ENCODE data around the gene HSBP1L1. TPM values are rescaled to one million over a fixed set of nuclear protein-coding genes. Genes with fewer than 3 reads are reported as not detected.

HSBP1L1 gene
- polyA plus RNA-seq, 4 donors, result 11.9 to 65.2 (median 38.6) TPM

GRCh38 chr18:79975985-79976680, 11.7 kb downstream of the HSBP1L1 start:
- Histone ChIP-seq H3K4me1 (ENCODE audit: control insufficient read depth in 3 of 3, insufficient read depth in 2 of 3, low read depth in 1 of 3, low read length in 2 of 3) (no peaks in the 10 kb centered on the region), H3K36me3 (ENCODE audit: control insufficient read depth in 3 of 3, insufficient read depth in 2 of 3, low read depth in 1 of 3, low read length in 3 of 3) (peaks cover 0 to 56% (median 3%) of the 10 kb centered on the region in 3 donors), H3K4me3 (ENCODE audit: low read depth in 1 of 3, low read length in 3 of 3) (no peak overlapping the region), H3K9me3 (ENCODE audit: control insufficient read depth in 2 of 2, insufficient read depth in 1 of 2, low read depth in 1 of 2, low read length in 1 of 2) (no peaks in the 10 kb centered on the region), H3K27me3 (ENCODE audit: control insufficient read depth in 3 of 3, insufficient read depth in 3 of 3, low read length in 3 of 3) (no peaks in the 10 kb centered on the region), H3K27ac (ENCODE audit: low read depth in 1 of 3, low read length in 2 of 3) (no peak overlapping the region)
- DNase-seq, result peak in 1 of 2 donors; percentile 15
- 56 to 82% (median 63%) methylated on average over 14 of the region's 14 CpGs for WGBS, 3 donors
- no peak for FAIRE-seq

GRCh38 chr18:79979843-79980242, 15.4 kb downstream of the HSBP1L1 start:
- Histone ChIP-seq H3K9me3 (ENCODE audit: control insufficient read depth in 2 of 2, insufficient read depth in 1 of 2, low read depth in 1 of 2, low read length in 1 of 2) (no peaks in the 10 kb centered on the region), H3K27ac (ENCODE audit: low read depth in 1 of 3, low read length in 2 of 3) (no peak overlapping the region), H3K4me1 (ENCODE audit: control insufficient read depth in 3 of 3, insufficient read depth in 2 of 3, low read depth in 1 of 3, low read length in 2 of 3) (peaks cover 0 to 4% (median 0%) of the 10 kb centered on the region in 3 donors), H3K36me3 (ENCODE audit: control insufficient read depth in 3 of 3, insufficient read depth in 2 of 3, low read depth in 1 of 3, low read length in 3 of 3) (peaks cover 3 to 50% (median 3%) of the 10 kb centered on the region in 3 donors), H3K27me3 (ENCODE audit: control insufficient read depth in 3 of 3, insufficient read depth in 3 of 3, low read length in 3 of 3) (no peaks in the 10 kb centered on the region), H3K4me3 (ENCODE audit: low read depth in 1 of 3, low read length in 3 of 3) (no peak overlapping the region)
- DNase-seq (no peak), FAIRE-seq (no peak)
- 93 to 95% (median 94%) methylated on average over 5 of the region's 5 CpGs for WGBS, 3 donors

- FAIRE-seq, result no peak
Measured at GRCh38 chr18:79980585-79980984, 16.1 kb downstream of the HSBP1L1 start.

GRCh38 chr18:79982736-79983135, 18.3 kb downstream of the HSBP1L1 start:
- H3K27me3 ChIP-seq (ENCODE audit: control insufficient read depth in 3 of 3, insufficient read depth in 3 of 3, low read length in 3 of 3), result no peaks in the 10 kb centered on the region
- no peak overlapping the region for H3K4me3 ChIP-seq (ENCODE audit: low read depth in 1 of 3, low read length in 3 of 3)
- H3K4me1 ChIP-seq (ENCODE audit: control insufficient read depth in 3 of 3, insufficient read depth in 2 of 3, low read depth in 1 of 3, low read length in 2 of 3), result peaks cover 0 to 11% (median 0%) of the 10 kb centered on the region in 3 donors
- peaks cover 3 to 38% (median 4%) of the 10 kb centered on the region in 3 donors for H3K36me3 ChIP-seq (ENCODE audit: control insufficient read depth in 3 of 3, insufficient read depth in 2 of 3, low read depth in 1 of 3, low read length in 3 of 3)
- H3K27ac ChIP-seq (ENCODE audit: low read depth in 1 of 3, low read length in 2 of 3), result no peak overlapping the region
- no peak for DNase-seq
- H3K9me3 ChIP-seq (ENCODE audit: control insufficient read depth in 2 of 2, insufficient read depth in 1 of 2, low read depth in 1 of 2, low read length in 1 of 2), result no peaks in the 10 kb centered on the region
- 79 to 86% (median 84%) methylated on average over 6 of the region's 6 CpGs for whole genome bisulfite sequencing, 3 donors
- no peak for FAIRE-seq

More at GRCh38 chr18:79980585-79980984, 16.1 kb downstream of the HSBP1L1 start:
- no peak for DNase-seq
- Histone ChIP-seq H3K4me3 (ENCODE audit: low read depth in 1 of 3, low read length in 3 of 3) (no peak overlapping the region), H3K9me3 (ENCODE audit: control insufficient read depth in 2 of 2, insufficient read depth in 1 of 2, low read depth in 1 of 2, low read length in 1 of 2) (no peaks in the 10 kb centered on the region), H3K36me3 (ENCODE audit: control insufficient read depth in 3 of 3, insufficient read depth in 2 of 3, low read depth in 1 of 3, low read length in 3 of 3) (peaks cover 3 to 45% (median 4%) of the 10 kb centered on the region in 3 donors), H3K4me1 (ENCODE audit: control insufficient read depth in 3 of 3, insufficient read depth in 2 of 3, low read depth in 1 of 3, low read length in 2 of 3) (peaks cover 0 to 4% (median 0%) of the 10 kb centered on the region in 3 donors), H3K27ac (ENCODE audit: low read depth in 1 of 3, low read length in 2 of 3) (no peak overlapping the region), H3K27me3 (ENCODE audit: control insufficient read depth in 3 of 3, insufficient read depth in 3 of 3, low read length in 3 of 3) (no peaks in the 10 kb centered on the region)
- 85 to 90% (median 86%) methylated on average over 13 of the region's 13 CpGs for WGBS, 3 donors

- DNase-seq (no peak), FAIRE-seq (no peak)
- Histone ChIP-seq H3K27ac (ENCODE audit: low read depth in 1 of 3, low read length in 2 of 3) (no peak overlapping the region), H3K4me3 (ENCODE audit: low read depth in 1 of 3, low read length in 3 of 3) (no peak overlapping the region), H3K36me3 (ENCODE audit: control insufficient read depth in 3 of 3, insufficient read depth in 2 of 3, low read depth in 1 of 3, low read length in 3 of 3) (peaks cover 3 to 36% (median 4%) of the 10 kb centered on the region in 3 donors), H3K9me3 (ENCODE audit: control insufficient read depth in 2 of 2, insufficient read depth in 1 of 2, low read depth in 1 of 2, low read length in 1 of 2) (no peaks in the 10 kb centered on the region), H3K4me1 (ENCODE audit: control insufficient read depth in 3 of 3, insufficient read depth in 2 of 3, low read depth in 1 of 3, low read length in 2 of 3) (peaks cover 0 to 11% (median 0%) of the 10 kb centered on the region in 3 donors), H3K27me3 (ENCODE audit: control insufficient read depth in 3 of 3, insufficient read depth in 3 of 3, low read length in 3 of 3) (no peaks in the 10 kb centered on the region)
- 92 to 95% (median 94%) methylated on average over 4 of the region's 4 CpGs for WGBS, 3 donors
Measured at GRCh38 chr18:79983253-79983652, 18.8 kb downstream of the HSBP1L1 start.

- Histone ChIP-seq H3K4me1 (ENCODE audit: control insufficient read depth in 3 of 3, insufficient read depth in 2 of 3, low read depth in 1 of 3, low read length in 2 of 3) (peaks cover 0 to 11% (median 0%) of the 10 kb centered on the region in 3 donors), H3K4me3 (ENCODE audit: low read depth in 1 of 3, low read length in 3 of 3) (no peak overlapping the region), H3K27ac (ENCODE audit: low read depth in 1 of 3, low read length in 2 of 3) (no peak overlapping the region), H3K36me3 (ENCODE audit: control insufficient read depth in 3 of 3, insufficient read depth in 2 of 3, low read depth in 1 of 3, low read length in 3 of 3) (peaks cover 3 to 35% (median 4%) of the 10 kb centered on the region in 3 donors), H3K27me3 (ENCODE audit: control insufficient read depth in 3 of 3, insufficient read depth in 3 of 3, low read length in 3 of 3) (no peaks in the 10 kb centered on the region), H3K9me3 (ENCODE audit: control insufficient read depth in 2 of 2, insufficient read depth in 1 of 2, low read depth in 1 of 2, low read length in 1 of 2) (no peaks in the 10 kb centered on the region)
- DNase-seq (no peak), FAIRE-seq (no peak)
- WGBS, 3 donors, result 72 to 87% (median 86%) methylated on average over 7 of the region's 7 CpGs
Measured at GRCh38 chr18:79983793-79984192, 19.4 kb downstream of the HSBP1L1 start.

GRCh38 chr18:79985172-79985571, 20.7 kb downstream of the HSBP1L1 start:
- Histone ChIP-seq H3K4me1 (ENCODE audit: control insufficient read depth in 3 of 3, insufficient read depth in 2 of 3, low read depth in 1 of 3, low read length in 2 of 3) (peaks cover 0 to 11% (median 0%) of the 10 kb centered on the region in 3 donors), H3K36me3 (ENCODE audit: control insufficient read depth in 3 of 3, insufficient read depth in 2 of 3, low read depth in 1 of 3, low read length in 3 of 3) (peaks cover 3 to 25% (median 4%) of the 10 kb centered on the region in 3 donors), H3K9me3 (ENCODE audit: control insufficient read depth in 2 of 2, insufficient read depth in 1 of 2, low read depth in 1 of 2, low read length in 1 of 2) (no peaks in the 10 kb centered on the region), H3K27ac (ENCODE audit: low read depth in 1 of 3, low read length in 2 of 3) (no peak overlapping the region), H3K4me3 (ENCODE audit: low read depth in 1 of 3, low read length in 3 of 3) (no peak overlapping the region), H3K27me3 (ENCODE audit: control insufficient read depth in 3 of 3, insufficient read depth in 3 of 3, low read length in 3 of 3) (no peaks in the 10 kb centered on the region)
- 89 to 90% (median 90%) methylated on average over 12 of the region's 12 CpGs for WGBS, 3 donors
- no peak for DNase-seq
- no peak for FAIRE-seq

GRCh38 chr18:79986726-79987125, 22.3 kb downstream of the HSBP1L1 start:
- Histone ChIP-seq H3K36me3 (ENCODE audit: control insufficient read depth in 3 of 3, insufficient read depth in 2 of 3, low read depth in 1 of 3, low read length in 3 of 3) (peaks cover 3 to 24% (median 4%) of the 10 kb centered on the region in 3 donors), H3K27me3 (ENCODE audit: control insufficient read depth in 3 of 3, insufficient read depth in 3 of 3, low read length in 3 of 3) (no peaks in the 10 kb centered on the region), H3K4me3 (ENCODE audit: low read depth in 1 of 3, low read length in 3 of 3) (peak overlapping the region in 2 of 3 donors; percentile 14 to 28), H3K27ac (ENCODE audit: low read depth in 1 of 3, low read length in 2 of 3) (peak overlapping the region in 1 of 3 donors; percentile 19), H3K4me1 (ENCODE audit: control insufficient read depth in 3 of 3, insufficient read depth in 2 of 3, low read depth in 1 of 3, low read length in 2 of 3) (peaks cover 0 to 11% (median 0%) of the 10 kb centered on the region in 3 donors), H3K9me3 (ENCODE audit: control insufficient read depth in 2 of 2, insufficient read depth in 1 of 2, low read depth in 1 of 2, low read length in 1 of 2) (no peaks in the 10 kb centered on the region)
- FAIRE-seq (no peak), DNase-seq (peak in 1 of 2 donors; percentile 8)
- WGBS, 3 donors, result 19 to 39% (median 32%) methylated on average over 7 of the region's 7 CpGs
